Gastrocnemius medialis (tissue), 4 donors: ENCODE measurements around the gene MED6. TPM values are rescaled to one million over a fixed set of nuclear protein-coding genes. Genes with fewer than 3 reads are reported as not detected.
A peak's percentile ranks its signal among the peaks of the same experiment; 100 is the strongest.

Experiments used
- ATAC-seq, 2 donors: fragments of 150-250 bp; one replicate each; pipeline ENCODE4 v1.9.1; 2016
- DNase-seq, 2 donors: peaks; one replicate each; pipeline ENCODE4 v3.0.0-alpha.2; 2019
- H3K27ac ChIP-seq, 4 donors: fragments of 200-600 bp; sonication (generic); 1 replicate in 1 of 4; 2 replicates in 3 of 4; pipeline ENCODE4 v1.5.1; 2016 to 2018; ENCODE audit warnings: mild to moderate bottlenecking in 2 of 4, moderate library complexity in 1 of 4
- H3K27me3 ChIP-seq, 3 donors: fragments of 200-600 bp; sonication (generic) in 2 of 3; 1 replicate in 1 of 3; 2 replicates in 2 of 3; pipeline versions ENCODE4 v1.5.1 to v1.6.0; 2016 to 2019; ENCODE audit warnings: mild to moderate bottlenecking in 1 of 3, moderate library complexity in 1 of 3
- H3K36me3 ChIP-seq, 2 donors: fragments of 200-600 bp; sonication (generic) in 1 of 2; one replicate each; pipeline ENCODE4 v1.5.1; 2017 to 2018
- H3K4me1 ChIP-seq, 2 donors: fragments of 200-600 bp; sonication (generic) in 1 of 2; one replicate each; pipeline ENCODE4 v1.5.1; 2016 to 2017; ENCODE audit warnings: mild to moderate bottlenecking in 2 of 2
- H3K4me3 ChIP-seq, 4 donors: fragments of 200-600 bp; sonication (generic) in 3 of 4; 1 replicate in 1 of 4; 2 replicates in 3 of 4; pipeline ENCODE4 v1.5.1; 2016 to 2019; ENCODE audit warnings: mild to moderate bottlenecking in 2 of 4
- H3K9me3 ChIP-seq, 3 donors: fragments of 200-600 bp; sonication (generic) in 2 of 3; 1 replicate in 1 of 3; 2 replicates in 2 of 3; pipeline ENCODE4 v1.5.1; 2016 to 2019
- CTCF ChIP-seq, 5 experiments: fragments of 450-650 bp in 3 of 5; fragments of 200-600 bp in 2 of 5; sonication (generic) in 2 of 5; IDR thresholded peaks in 4 of 5; conservative IDR thresholded peaks in 1 of 5; 1 replicate in 4 of 5; 2 replicates in 1 of 5; pipeline ENCODE4 v1.5.1; 2016 to 2019; ENCODE audit warnings: antibody characterized with exemption in 5 of 5, mild to moderate bottlenecking in 3 of 5, moderate library complexity in 3 of 5
- POLR2A ChIP-seq, 2 donors: fragments of 450-650 bp; IDR thresholded peaks; one replicate each; pipeline ENCODE4 v1.6.1; 2017; ENCODE audit warnings: antibody characterized with exemption in 2 of 2, mild to moderate bottlenecking in 2 of 2, moderate library complexity in 2 of 2
- in situ Hi-C, 4 donors: fragments of 200-750 bp; cut with MboI; loops; one replicate each; pipeline versions ENCODE4 v1.15.0 to v1.8.0; 2017; ENCODE audit warnings: low sequenced_read_pairs in 4 of 4
- intact Hi-C: fragments of 100-400 bp; cut with DNase I; formaldehyde crosslinking; loops from one replicate; pipeline ENCODE4 v1.15.1; 2023; ENCODE audit warnings: low total_unique reads
- total RNA-seq, 4 donors: library from RNA; depleted of rRNA; stranded (reverse); fragments of >200 nt; gene quantifications; one replicate each; pipeline versions ENCODE4 v1.1.0 to v1.2.3, GENCODE V29; 2016

Gene MED6
- total RNA-seq, 4 donors from 2014 or later, result 13.9 to 25.0 (median 20.2) TPM

GRCh38 chr14:70585231-70585630, 15.2 kb downstream of the MED6 start:
- intact Hi-C loops, result no loop called here
- no peak for ATAC-seq
- in situ Hi-C loops, result no loop called here
- Histone ChIP-seq H3K4me1 (no peaks in the 10 kb centered on the region), H3K36me3 (peaks cover 5 to 90% of the 10 kb centered on the region in 2 donors), H3K27me3 (no peaks in the 10 kb centered on the region), H3K9me3 (no peaks in the 10 kb centered on the region), H3K27ac (no peak overlapping the region), H3K4me3 (no peak overlapping the region)
- no peak for TF ChIP-seq POLR2A (IDR thresholded peaks at IDR 0.05)
- TF ChIP-seq CTCF (IDR thresholded peaks at IDR 0.05 in 4 of 5, conservative IDR thresholded peaks at IDR 0.05 in 1 of 5), result no peak
- no peak for DNase-seq

DNA sequence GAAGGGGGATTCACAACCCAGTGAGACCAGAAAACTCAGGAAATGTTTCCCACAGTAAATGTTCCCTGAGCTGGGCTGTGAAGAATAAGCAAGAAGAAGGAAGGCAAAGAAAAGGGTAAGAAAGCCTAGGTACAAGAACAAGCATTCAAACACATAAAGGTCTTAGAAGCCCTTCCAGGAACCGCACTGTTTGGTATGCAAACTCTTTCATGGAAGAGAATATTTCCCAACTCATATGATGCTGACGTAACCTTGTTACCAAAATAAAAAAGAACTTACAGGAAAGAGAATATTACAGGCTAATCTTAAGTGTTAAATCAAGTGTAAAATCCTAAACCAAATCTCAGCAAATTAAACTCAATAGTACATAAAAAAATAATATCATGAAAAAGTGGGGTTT, 23.6 kb downstream of the MED6 start:
- no peak for DNase-seq
- no peaks in the 10 kb centered on the region for H3K4me1 ChIP-seq
- in situ Hi-C loops (no loop called here), intact Hi-C loops (no loop called here)
- peaks cover 2 to 18% of the 10 kb centered on the region in 2 donors for H3K36me3 ChIP-seq
- ATAC-seq, result no peak
- TF ChIP-seq CTCF (IDR thresholded peaks at IDR 0.05 in 4 of 5, conservative IDR thresholded peaks at IDR 0.05 in 1 of 5) (no peak), POLR2A (IDR thresholded peaks at IDR 0.05) (no peak)
- no peaks in the 10 kb centered on the region for H3K9me3 ChIP-seq
- H3K27me3 ChIP-seq, result no peaks in the 10 kb centered on the region
- H3K27ac ChIP-seq, result no peak overlapping the region
- H3K4me3 ChIP-seq, result no peak overlapping the region

GRCh38 chr14:70573050-70573449, 27.4 kb downstream of the MED6 start:
- intact Hi-C loops (no loop called here), in situ Hi-C loops (no loop called here)
- Histone ChIP-seq H3K36me3 (no peaks in the 10 kb centered on the region), H3K4me1 (no peaks in the 10 kb centered on the region), H3K27me3 (no peaks in the 10 kb centered on the region), H3K9me3 (no peaks in the 10 kb centered on the region), H3K27ac (no peak overlapping the region), H3K4me3 (no peak overlapping the region)
- no peak for DNase-seq
- TF ChIP-seq CTCF (IDR thresholded peaks at IDR 0.05 in 4 of 5, conservative IDR thresholded peaks at IDR 0.05 in 1 of 5), result no peak
- ATAC-seq, result no peak

DNA sequence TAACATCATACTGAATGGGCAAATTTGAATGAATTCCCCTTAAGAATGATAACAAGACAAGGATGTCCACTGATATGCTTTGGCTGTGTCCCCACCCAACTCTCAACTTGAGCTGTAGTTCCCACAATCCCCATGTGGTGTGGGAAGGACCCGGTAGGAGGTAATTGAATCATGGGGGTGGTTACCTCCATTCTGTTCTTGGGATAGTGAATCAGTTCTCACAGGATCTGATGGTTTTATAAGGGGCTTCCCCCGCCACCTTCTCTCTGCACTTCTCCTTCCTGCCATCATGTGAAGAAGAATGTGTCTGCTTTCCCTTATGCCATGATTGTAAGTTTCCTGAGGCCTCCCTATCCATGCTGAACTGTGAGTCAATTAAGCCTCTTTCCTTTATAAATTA, 29.3 kb downstream of the MED6 start:
- intact Hi-C loops, result no loop called here
- ATAC-seq (no peak), DNase-seq (no peak)
- H3K27ac ChIP-seq, result no peak overlapping the region
- no peak for TF ChIP-seq CTCF (IDR thresholded peaks at IDR 0.05 in 4 of 5, conservative IDR thresholded peaks at IDR 0.05 in 1 of 5)
- TF ChIP-seq POLR2A (IDR thresholded peaks at IDR 0.05), result no peak
- no peaks in the 10 kb centered on the region for H3K9me3 ChIP-seq
- no peaks in the 10 kb centered on the region for H3K4me1 ChIP-seq
- peaks cover 0 to 8% of the 10 kb centered on the region in 2 donors for H3K36me3 ChIP-seq
- H3K4me3 ChIP-seq, result no peak overlapping the region
- no peaks in the 10 kb centered on the region for H3K27me3 ChIP-seq
- in situ Hi-C loops, result no loop called here

- Histone ChIP-seq H3K36me3 (peaks cover 0 to 30% of the 10 kb centered on the region in 2 donors), H3K4me1 (peaks cover 0 to 12% of the 10 kb centered on the region in 2 donors), H3K4me3 (no peak overlapping the region), H3K27me3 (no peaks in the 10 kb centered on the region), H3K9me3 (no peaks in the 10 kb centered on the region), H3K27ac (no peak overlapping the region)
- intact Hi-C loops (no loop called here), in situ Hi-C loops (no loop called here)
- DNase-seq (no peak), ATAC-seq (peak in 1 of 2 donors; percentile 58)
- TF ChIP-seq POLR2A (IDR thresholded peaks at IDR 0.05), result no peak
- no peak for TF ChIP-seq CTCF (IDR thresholded peaks at IDR 0.05 in 4 of 5, conservative IDR thresholded peaks at IDR 0.05 in 1 of 5)
These were observed 32.7 kb downstream of the MED6 start for GRCh38 chr14:70567791-70568190.
